OCI-LY7 (cell line): ENCODE results near the gene SEH1L.

Experiments used
- EZH2phosphoT487 ChIP-seq: fragments of 200-600 bp; sonication (generic); IDR thresholded peaks from 2 replicates; pipeline ENCODE4 v1.6.1; 2018; ENCODE audit warnings: low read depth, borderline replicate concordance, mild to moderate bottlenecking, mixed run types, antibody characterized with exemption, low read length, moderate library complexity, mixed read lengths
- TF ChIP-seq, protein P1 (sequence below): fragments of 200-600 bp; sonication (generic); conservative IDR thresholded peaks from 2 replicates; pipeline ENCODE4 v1.5.1; 2014; ENCODE audit warnings: mild to moderate bottlenecking, antibody characterized with exemption, low read length, moderate library complexity, mixed read lengths

DNA sequence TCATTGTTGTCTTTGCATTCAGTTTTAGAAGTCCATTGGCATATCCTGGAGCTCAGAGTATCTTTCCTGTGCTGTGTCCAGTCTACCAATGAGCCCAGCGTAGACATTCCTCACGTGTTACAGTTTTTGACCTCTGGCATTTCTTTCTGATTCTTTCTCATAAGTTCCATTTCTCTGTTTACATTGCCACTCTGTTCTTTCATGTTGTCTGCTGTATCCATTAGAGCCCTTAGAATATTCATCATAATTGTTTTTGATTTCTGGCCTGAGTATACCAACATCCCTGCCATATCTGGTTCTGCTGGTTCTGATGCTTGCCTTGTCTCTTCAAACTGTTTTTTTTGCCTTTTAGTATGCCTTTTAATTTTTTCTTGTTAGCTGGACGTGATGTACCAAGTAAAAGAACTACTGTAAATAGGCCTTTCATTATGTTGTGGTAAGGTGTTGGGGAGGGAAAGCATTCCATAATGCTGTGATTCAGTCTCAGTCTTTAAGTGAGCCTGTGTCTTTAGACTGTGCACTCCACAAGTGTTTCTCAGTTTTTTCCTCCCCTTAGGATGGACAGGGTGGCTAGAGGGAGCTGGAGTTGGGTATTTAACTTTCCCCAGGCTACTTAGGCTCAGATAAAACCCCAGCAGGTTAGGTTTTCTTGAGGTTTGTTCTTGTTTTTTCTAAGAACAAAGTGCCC is 78.9 kb downstream of the SEH1L start:
- TF ChIP-seq, protein P1, sequence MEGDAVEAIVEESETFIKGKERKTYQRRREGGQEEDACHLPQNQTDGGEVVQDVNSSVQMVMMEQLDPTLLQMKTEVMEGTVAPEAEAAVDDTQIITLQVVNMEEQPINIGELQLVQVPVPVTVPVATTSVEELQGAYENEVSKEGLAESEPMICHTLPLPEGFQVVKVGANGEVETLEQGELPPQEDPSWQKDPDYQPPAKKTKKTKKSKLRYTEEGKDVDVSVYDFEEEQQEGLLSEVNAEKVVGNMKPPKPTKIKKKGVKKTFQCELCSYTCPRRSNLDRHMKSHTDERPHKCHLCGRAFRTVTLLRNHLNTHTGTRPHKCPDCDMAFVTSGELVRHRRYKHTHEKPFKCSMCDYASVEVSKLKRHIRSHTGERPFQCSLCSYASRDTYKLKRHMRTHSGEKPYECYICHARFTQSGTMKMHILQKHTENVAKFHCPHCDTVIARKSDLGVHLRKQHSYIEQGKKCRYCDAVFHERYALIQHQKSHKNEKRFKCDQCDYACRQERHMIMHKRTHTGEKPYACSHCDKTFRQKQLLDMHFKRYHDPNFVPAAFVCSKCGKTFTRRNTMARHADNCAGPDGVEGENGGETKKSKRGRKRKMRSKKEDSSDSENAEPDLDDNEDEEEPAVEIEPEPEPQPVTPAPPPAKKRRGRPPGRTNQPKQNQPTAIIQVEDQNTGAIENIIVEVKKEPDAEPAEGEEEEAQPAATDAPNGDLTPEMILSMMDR, result no peak
- TF ChIP-seq EZH2phosphoT487, result no peak
